Fibroblast of the aortic adventitia (primary cell): ENCODE data around the gene KYNU. TPM values are rescaled to one million over a fixed set of nuclear protein-coding genes. Genes with fewer than 3 reads are reported as not detected.
A peak's percentile ranks its signal among the peaks of the same experiment; 100 is the strongest.

Source experiments
- DNase-seq: peaks from one replicate; pipeline ENCODE4 v3.0.0-alpha.2; 2010; ENCODE audit warnings: low read depth
- H3K4me3 ChIP-seq: 2 replicates; pipeline ENCODE4 v1.5.1; 2011; ENCODE audit warnings: low read depth, mild to moderate bottlenecking, control low read depth, low read length, moderate library complexity
- total RNA-seq: library from RNA; depleted of rRNA; stranded (reverse); fragments of >200 nt; gene quantifications from 2 replicates; pipeline ENCODE4 v1.2.3, GENCODE V29; 2012; ENCODE audit warnings: low replicate concordance
- TF ChIP-seq, protein P1 (sequence below): IDR thresholded peaks from 2 replicates; pipeline ENCODE4 v1.5.1; 2011; ENCODE audit warnings: mild to moderate bottlenecking, low read length, control low read depth, inconsistent platforms; ENCODE audit not compliant: insufficient read depth

Gene KYNU
- total RNA-seq, 1 donor: 1.3 TPM

DNA sequence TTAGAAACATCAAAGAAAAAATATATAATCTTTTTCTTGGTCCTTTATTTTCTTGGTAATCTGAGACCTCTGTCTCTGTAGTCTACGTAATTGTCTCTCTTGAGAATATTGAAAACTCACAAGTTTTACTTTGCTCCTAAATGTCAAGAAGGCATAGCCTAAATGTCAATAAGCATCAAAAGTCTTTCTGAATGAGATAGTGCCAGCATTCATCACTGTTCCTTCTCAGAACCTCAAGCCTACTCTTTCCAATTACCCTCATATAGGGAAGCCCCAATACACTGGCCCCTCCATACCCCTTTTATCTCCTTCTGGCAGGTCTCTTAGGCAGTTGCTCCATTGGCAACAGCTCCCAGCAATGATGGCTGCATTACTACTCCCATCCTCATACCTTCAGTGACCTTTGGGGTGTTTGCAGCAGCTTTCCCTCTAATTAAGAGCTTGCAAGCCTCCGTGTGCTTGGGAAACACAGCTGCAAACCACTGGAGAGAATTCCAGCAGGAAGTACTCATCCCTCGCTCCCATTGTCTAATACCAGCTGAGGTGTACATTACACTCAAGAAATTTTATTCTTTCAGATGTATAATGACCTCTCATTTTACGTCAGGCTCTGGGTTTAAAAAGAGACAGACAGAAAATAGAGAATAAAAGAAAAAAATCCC, 95.8 kb downstream of the KYNU start:
- H3K4me3 ChIP-seq: no peak overlapping the region
- TF ChIP-seq, protein P1, sequence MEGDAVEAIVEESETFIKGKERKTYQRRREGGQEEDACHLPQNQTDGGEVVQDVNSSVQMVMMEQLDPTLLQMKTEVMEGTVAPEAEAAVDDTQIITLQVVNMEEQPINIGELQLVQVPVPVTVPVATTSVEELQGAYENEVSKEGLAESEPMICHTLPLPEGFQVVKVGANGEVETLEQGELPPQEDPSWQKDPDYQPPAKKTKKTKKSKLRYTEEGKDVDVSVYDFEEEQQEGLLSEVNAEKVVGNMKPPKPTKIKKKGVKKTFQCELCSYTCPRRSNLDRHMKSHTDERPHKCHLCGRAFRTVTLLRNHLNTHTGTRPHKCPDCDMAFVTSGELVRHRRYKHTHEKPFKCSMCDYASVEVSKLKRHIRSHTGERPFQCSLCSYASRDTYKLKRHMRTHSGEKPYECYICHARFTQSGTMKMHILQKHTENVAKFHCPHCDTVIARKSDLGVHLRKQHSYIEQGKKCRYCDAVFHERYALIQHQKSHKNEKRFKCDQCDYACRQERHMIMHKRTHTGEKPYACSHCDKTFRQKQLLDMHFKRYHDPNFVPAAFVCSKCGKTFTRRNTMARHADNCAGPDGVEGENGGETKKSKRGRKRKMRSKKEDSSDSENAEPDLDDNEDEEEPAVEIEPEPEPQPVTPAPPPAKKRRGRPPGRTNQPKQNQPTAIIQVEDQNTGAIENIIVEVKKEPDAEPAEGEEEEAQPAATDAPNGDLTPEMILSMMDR: no peak
- DNase-seq: no peak

DNA sequence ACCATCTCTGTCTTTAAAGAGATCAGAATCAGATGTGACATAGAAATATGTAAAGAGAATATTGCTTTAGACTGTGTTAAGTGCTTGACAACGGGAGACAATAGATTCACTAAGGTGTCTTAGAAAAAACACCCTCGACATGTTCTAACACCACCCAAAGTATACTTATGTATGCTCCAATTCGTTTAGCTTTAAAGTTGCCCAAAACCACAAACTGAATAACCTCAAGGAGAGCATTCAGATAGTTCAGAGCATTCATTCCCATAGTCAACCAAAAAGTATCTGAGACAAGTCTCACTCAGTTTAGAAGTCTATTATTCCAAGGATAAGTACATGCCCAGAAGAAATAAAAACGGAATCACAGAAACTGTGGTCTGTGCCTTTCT, 96.4 kb downstream of the KYNU start:
- peak; percentile 5 for DNase-seq
- TF ChIP-seq, protein P1: no peak
- no peak overlapping the region for H3K4me3 ChIP-seq

DNA sequence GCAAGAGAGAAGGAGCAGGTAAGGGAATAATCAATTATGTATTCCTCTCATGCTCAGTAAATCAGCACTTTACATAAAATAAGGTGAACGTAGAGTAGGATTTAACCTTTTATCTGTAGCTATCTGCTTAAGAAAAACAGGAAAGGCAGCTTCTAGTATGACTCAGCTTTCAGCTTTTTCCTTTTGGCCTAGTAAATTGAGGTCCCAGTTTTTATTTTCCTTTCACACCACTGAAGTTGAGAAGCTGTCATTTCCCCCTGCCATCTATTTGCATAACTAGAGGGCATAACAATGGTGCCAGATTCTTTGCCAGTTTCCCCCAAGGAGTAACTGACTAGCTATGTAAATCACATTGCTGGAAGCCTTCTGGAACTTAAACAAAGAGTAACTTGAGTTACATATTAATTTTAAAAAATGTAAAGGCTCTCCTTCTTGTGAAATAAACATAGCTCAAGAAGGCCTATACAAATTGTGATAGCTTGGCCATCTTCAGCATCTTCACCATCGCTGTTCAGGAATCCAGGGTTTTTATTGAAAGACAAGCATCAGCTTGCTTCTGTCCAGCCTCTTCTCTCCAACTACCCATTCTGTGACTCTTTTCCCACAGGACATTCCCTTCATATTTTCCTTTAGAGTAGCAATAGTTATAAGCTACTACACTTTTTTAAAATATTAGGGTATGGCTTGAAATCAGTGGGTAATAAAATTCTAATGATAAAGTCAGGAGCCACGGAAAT, 97.0 kb downstream of the KYNU start:
- TF ChIP-seq, protein P1: no peak
- no peak overlapping the region for H3K4me3 ChIP-seq
- peak; percentile 57 for DNase-seq

DNA sequence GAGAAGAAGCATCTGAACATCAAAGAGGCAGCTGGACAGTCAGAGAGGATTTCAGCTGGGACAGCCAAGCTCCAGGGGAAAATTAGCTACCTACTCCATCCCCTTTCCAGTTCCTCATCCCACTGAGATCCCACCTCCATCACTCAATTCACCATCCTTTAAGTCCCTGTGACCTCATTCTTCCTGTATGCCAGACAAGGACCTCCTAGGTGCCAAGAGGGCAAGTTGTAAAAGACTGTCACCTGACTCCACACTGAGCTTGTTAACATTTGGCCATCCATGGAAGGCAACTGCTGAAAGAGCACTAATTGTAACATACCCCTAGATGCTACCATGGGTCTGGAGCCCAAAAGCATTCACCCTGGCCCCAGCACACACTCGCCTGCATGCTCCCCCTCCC, 97.8 kb downstream of the KYNU start:
- H3K4me3 ChIP-seq: no peak overlapping the region
- TF ChIP-seq, protein P1: no peak
- DNase-seq: no peak

DNA sequence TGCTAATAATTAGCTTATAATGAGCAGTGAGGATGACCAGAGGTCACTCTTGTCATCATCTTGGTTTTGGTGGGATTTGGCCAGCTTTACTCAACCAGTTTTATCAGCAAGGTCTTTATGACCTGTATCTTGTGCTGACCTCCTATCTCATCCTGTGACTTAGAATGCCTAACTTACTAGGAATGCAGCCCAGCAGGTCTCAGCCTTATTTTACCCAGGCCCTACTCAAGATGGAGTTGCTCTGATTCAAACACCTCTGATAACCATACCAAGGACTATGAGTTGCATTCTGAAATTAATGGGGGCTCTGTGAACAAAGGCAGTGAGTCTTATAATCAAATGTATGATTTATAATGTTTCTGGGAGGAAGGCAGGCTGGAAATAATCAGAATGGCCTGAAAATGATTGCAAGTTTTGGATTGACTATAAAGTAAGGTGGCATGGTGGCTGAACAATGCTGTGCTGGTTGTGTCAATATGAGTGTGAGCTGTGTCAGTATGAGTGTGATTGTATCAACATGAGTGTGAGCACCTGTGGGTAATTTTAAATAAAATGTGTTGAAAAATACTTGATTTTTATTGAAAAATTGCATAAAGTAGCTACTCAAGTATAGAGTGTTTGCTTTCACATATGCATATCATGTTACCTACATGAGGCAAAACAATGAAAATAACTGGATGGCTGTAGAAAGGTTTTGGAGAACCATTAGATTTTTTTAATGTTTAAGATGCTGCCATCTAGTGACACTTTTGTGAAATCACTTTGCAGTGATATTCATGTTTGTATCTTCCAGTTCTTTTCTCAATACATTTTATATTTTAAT, 103.0 kb downstream of the KYNU start:
- H3K4me3 ChIP-seq: no peak overlapping the region
- TF ChIP-seq, protein P1: peak; percentile 50
- peak; percentile 71 for DNase-seq

DNA sequence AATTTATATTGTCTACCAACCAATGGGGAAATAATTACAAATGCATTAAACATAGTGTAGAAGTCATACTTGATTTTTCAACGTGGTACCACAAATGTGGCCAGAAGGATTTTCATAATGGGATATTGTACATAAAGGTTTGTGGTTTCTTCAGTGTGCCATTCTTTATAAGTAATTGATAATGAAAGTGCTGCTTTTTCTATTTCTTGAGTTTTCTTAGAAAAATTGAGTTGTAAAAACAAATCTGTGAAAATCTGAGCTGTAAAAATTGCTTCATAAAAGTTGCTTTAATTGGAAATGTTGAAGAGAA, 103.6 kb downstream of the KYNU start:
- H3K4me3 ChIP-seq: no peak overlapping the region
- TF ChIP-seq, protein P1: no peak
- no peak for DNase-seq
